ENCODE results near the gene TMTC2. TPM values are rescaled to one million over a fixed set of nuclear protein-coding genes. Genes with fewer than 3 reads are reported as not detected.

The TMTC2 gene
- polyA plus RNA-seq, 1 donor from 2014 or later = 20.6 TPM

GRCh38 chr12:82961835-82962234, 275.1 kb downstream of the TMTC2 start:
- no peaks in the 10 kb centered on the region for H3K9me3 ChIP-seq (ENCODE audit: low read length)
- peaks cover 2% of the 10 kb centered on the region for H3F3A ChIP-seq (ENCODE audit: insufficient read depth, low read length, poor library complexity, severe bottlenecking)
- no peak overlapping the region for H3K4me2 ChIP-seq (ENCODE audit: low read length)
- H3K4me3 ChIP-seq (ENCODE audit: low read length) = no peak overlapping the region
- H3K36me3 ChIP-seq (ENCODE audit: insufficient read depth, low read length) = no peaks in the 10 kb centered on the region
- no peak for TF ChIP-seq POLR2AphosphoS5 (IDR thresholded peaks at IDR 0.05)
- TF ChIP-seq SMC3 (conservative IDR thresholded peaks at IDR 0.05; ENCODE audit: poor library complexity) = no peak
- no peak for TF ChIP-seq EP300 (conservative IDR thresholded peaks at IDR 0.05; ENCODE audit: poor library complexity, severe bottlenecking)
- TF ChIP-seq MXI1 (conservative IDR thresholded peaks at IDR 0.05; ENCODE audit: poor library complexity, severe bottlenecking) = no peak
- no peak for TF ChIP-seq TAF1 (IDR thresholded peaks at IDR 0.05; ENCODE audit: low read depth)
- TF ChIP-seq RAD21 (conservative IDR thresholded peaks at IDR 0.05) = no peak
- TF ChIP-seq, protein P1, sequence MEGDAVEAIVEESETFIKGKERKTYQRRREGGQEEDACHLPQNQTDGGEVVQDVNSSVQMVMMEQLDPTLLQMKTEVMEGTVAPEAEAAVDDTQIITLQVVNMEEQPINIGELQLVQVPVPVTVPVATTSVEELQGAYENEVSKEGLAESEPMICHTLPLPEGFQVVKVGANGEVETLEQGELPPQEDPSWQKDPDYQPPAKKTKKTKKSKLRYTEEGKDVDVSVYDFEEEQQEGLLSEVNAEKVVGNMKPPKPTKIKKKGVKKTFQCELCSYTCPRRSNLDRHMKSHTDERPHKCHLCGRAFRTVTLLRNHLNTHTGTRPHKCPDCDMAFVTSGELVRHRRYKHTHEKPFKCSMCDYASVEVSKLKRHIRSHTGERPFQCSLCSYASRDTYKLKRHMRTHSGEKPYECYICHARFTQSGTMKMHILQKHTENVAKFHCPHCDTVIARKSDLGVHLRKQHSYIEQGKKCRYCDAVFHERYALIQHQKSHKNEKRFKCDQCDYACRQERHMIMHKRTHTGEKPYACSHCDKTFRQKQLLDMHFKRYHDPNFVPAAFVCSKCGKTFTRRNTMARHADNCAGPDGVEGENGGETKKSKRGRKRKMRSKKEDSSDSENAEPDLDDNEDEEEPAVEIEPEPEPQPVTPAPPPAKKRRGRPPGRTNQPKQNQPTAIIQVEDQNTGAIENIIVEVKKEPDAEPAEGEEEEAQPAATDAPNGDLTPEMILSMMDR (IDR thresholded peaks at IDR 0.05; ENCODE audit: poor library complexity, severe bottlenecking) = no peak
- TF ChIP-seq REST (IDR thresholded peaks at IDR 0.05; ENCODE audit: borderline replicate concordance) = no peak
- no peak for TF ChIP-seq EZH2 (IDR thresholded peaks at IDR 0.05; ENCODE audit: borderline replicate concordance, insufficient read depth, low read length, poor library complexity, severe bottlenecking)
- H3K79me2 ChIP-seq (replicated peaks; ENCODE audit: insufficient read depth, low read length) = no peaks in the 10 kb centered on the region
- no peak overlapping the region for H2AFZ ChIP-seq (ENCODE audit: low read depth, low read length)
- no peaks in the 10 kb centered on the region for H3K27me3 ChIP-seq (ENCODE audit: insufficient read depth, low read depth, low read length)
- H3K9me2 ChIP-seq (ENCODE audit: insufficient read depth, low read length) = no peaks in the 10 kb centered on the region
- H3K9ac ChIP-seq (ENCODE audit: low read length) = no peak overlapping the region
- H3K27ac ChIP-seq (ENCODE audit: low read length) = no peak overlapping the region
- H4K20me1 ChIP-seq (ENCODE audit: insufficient read depth) = no peaks in the 10 kb centered on the region

GRCh38 chr12:82963956-82964355, 277.2 kb downstream of the TMTC2 start:
- H3K9ac ChIP-seq (ENCODE audit: low read length) = no peak overlapping the region
- TF ChIP-seq EP300 (conservative IDR thresholded peaks at IDR 0.05; ENCODE audit: poor library complexity, severe bottlenecking) (no peak), EZH2 (IDR thresholded peaks at IDR 0.05; ENCODE audit: borderline replicate concordance, insufficient read depth, low read length, poor library complexity, severe bottlenecking) (no peak), MXI1 (conservative IDR thresholded peaks at IDR 0.05; ENCODE audit: poor library complexity, severe bottlenecking) (no peak), REST (IDR thresholded peaks at IDR 0.05; ENCODE audit: borderline replicate concordance) (no peak), POLR2AphosphoS5 (IDR thresholded peaks at IDR 0.05) (no peak), SMC3 (conservative IDR thresholded peaks at IDR 0.05; ENCODE audit: poor library complexity) (no peak), TAF1 (IDR thresholded peaks at IDR 0.05; ENCODE audit: low read depth) (no peak), RAD21 (conservative IDR thresholded peaks at IDR 0.05) (no peak)
- TF ChIP-seq, protein P1 (IDR thresholded peaks at IDR 0.05; ENCODE audit: poor library complexity, severe bottlenecking) = no peak
- no peaks in the 10 kb centered on the region for H3K9me2 ChIP-seq (ENCODE audit: insufficient read depth, low read length)
- no peak overlapping the region for H3K27ac ChIP-seq (ENCODE audit: low read length)
- no peaks in the 10 kb centered on the region for H3K27me3 ChIP-seq (ENCODE audit: insufficient read depth, low read depth, low read length)
- H3K4me2 ChIP-seq (ENCODE audit: low read length) = no peak overlapping the region
- no peak overlapping the region for H3K4me3 ChIP-seq (ENCODE audit: low read length)
- H3K36me3 ChIP-seq (ENCODE audit: insufficient read depth, low read length) = no peaks in the 10 kb centered on the region
- H3F3A ChIP-seq (ENCODE audit: insufficient read depth, low read length, poor library complexity, severe bottlenecking) = peaks cover 2% of the 10 kb centered on the region
- no peaks in the 10 kb centered on the region for H3K79me2 ChIP-seq (replicated peaks; ENCODE audit: insufficient read depth, low read length)
- H4K20me1 ChIP-seq (ENCODE audit: insufficient read depth) = no peaks in the 10 kb centered on the region
- H2AFZ ChIP-seq (ENCODE audit: low read depth, low read length) = no peak overlapping the region
- H3K9me3 ChIP-seq (ENCODE audit: low read length) = no peaks in the 10 kb centered on the region
